K562 (cell line): ENCODE data around the gene MBOAT7. TPM values are rescaled to one million over a fixed set of nuclear protein-coding genes. Genes with fewer than 3 reads are reported as not detected.
A peak's percentile ranks its signal among the peaks of the same experiment; 100 is the strongest.

Experiments
- ATAC-seq: fragments of 200-7000 bp; cut with Tn5 transposase; 3 replicates; pipeline ENCODE4 v1.9.1; 2020; ENCODE audit warnings: moderate library complexity
- BruUV-seq: library from RNA; stranded (reverse); fragments of 400-500 nt; replicated peaks from 2 replicates; lab custom pipeline; 2021; lab: Mats Ljungman, UMichigan
- CTCF ChIA-PET: fragments of 300-600 bp; formaldehyde crosslinking; extraction: SDS; loops from one replicate; lab custom pipeline; 2021; ENCODE audit warnings: low intra/inter-chr PET ratio; lab: Yijun Ruan, JAX
- POLR2A ChIA-PET: fragments of 300-600, 350-650 bp; sonication (Branson Sonifier 250); formaldehyde crosslinking; extraction: SDS; loops from one replicate; lab custom pipeline; 2021; ENCODE audit warnings: antibody characterized with exemption, inconsistent platforms; lab: Yijun Ruan, JAX
- DNase-seq, 4 experiments: peaks; one replicate each; pipeline versions ENCODE4 v3.0.0 to v3.0.0-alpha.2; 2011 to 2018; ENCODE audit warnings: low spot score in 3 of 4, mixed read lengths in 3 of 4; ENCODE audit errors: extremely low read depth in 1 of 4
- FAIRE-seq: peaks from 2 replicates; lab custom pipeline; 2011; peaks lifted over from hg19 to GRCh38; lab: Jason Lieb, UNC
- H2AFZ ChIP-seq: 2 replicates; pipeline ENCODE4 v1.6.0; 2011; ENCODE audit warnings: low read depth, low read length, control low read depth, inconsistent platforms
- H3K27ac ChIP-seq: fragments of 200-600 bp; 3 replicates; pipeline ENCODE4 v1.8.0; 2011; ENCODE audit warnings: low read depth, mild to moderate bottlenecking, control low read depth, inconsistent platforms, low read length, moderate library complexity, mixed read lengths; ENCODE audit errors: extremely low read depth
- H3K27me3 ChIP-seq, 2 experiments: fragments of 300-600 bp in 1 of 2; 2 replicates in 1 of 2; 3 replicates in 1 of 2; pipeline versions ENCODE4 v1.6.0 to v1.8.0; 2011; ENCODE audit warnings: inconsistent platforms in 2 of 2, low read length in 2 of 2, mild to moderate bottlenecking in 1 of 2, mixed read lengths in 1 of 2, moderate library complexity in 1 of 2; ENCODE audit not compliant: control insufficient read depth in 2 of 2, insufficient read depth in 2 of 2
- H3K36me3 ChIP-seq: fragments of 300-600 bp; 3 replicates; pipeline ENCODE4 v1.8.0; 2011; ENCODE audit warnings: mild to moderate bottlenecking, low read length, inconsistent platforms; ENCODE audit not compliant: control insufficient read depth, insufficient read depth
- H3K4me1 ChIP-seq, 2 experiments: fragments of 200-600 bp in 1 of 2; replicated peaks in 1 of 2; 2 replicates in 1 of 2; 3 replicates in 1 of 2; pipeline versions ENCODE4 v1.5.1 to v1.8.0; 2011; ENCODE audit warnings: inconsistent platforms in 2 of 2, low read length in 2 of 2, mild to moderate bottlenecking in 1 of 2, mixed read lengths in 1 of 2, moderate library complexity in 1 of 2; ENCODE audit not compliant: control insufficient read depth in 2 of 2, insufficient read depth in 2 of 2
- H3K4me2 ChIP-seq: 2 replicates; pipeline ENCODE4 v1.6.1; 2011; ENCODE audit warnings: low read length, control low read depth, inconsistent platforms, mixed read lengths; ENCODE audit not compliant: insufficient read depth
- H3K4me3 ChIP-seq: fragments of 200-600 bp; sonication (generic), shearing (Covaris generic); 2 replicates; pipeline ENCODE4 v1.5.1; 2016; ENCODE audit warnings: control low read depth, inconsistent platforms
- H3K79me2 ChIP-seq: fragments of 200-600 bp; 3 replicates; pipeline ENCODE4 v1.8.0; 2011; ENCODE audit warnings: low read length, inconsistent platforms; ENCODE audit not compliant: control insufficient read depth, insufficient read depth
- H3K9ac ChIP-seq, 2 experiments: 2 replicates each; pipeline versions ENCODE4 v1.6.0 to v1.6.1; 2011; ENCODE audit warnings: low read depth in 2 of 2, low read length in 2 of 2, control low read depth in 1 of 2, inconsistent platforms in 1 of 2, mild to moderate bottlenecking in 1 of 2, mixed read lengths in 1 of 2; ENCODE audit not compliant: insufficient read depth in 1 of 2
- H3K9me1 ChIP-seq: one replicate; pipeline ENCODE4 v1.6.0; 2011; ENCODE audit warnings: inconsistent platforms, mild to moderate bottlenecking, low read length, moderate library complexity; ENCODE audit not compliant: control insufficient read depth, insufficient read depth
- H3K9me3 ChIP-seq: replicated peaks from 2 replicates; pipeline ENCODE4 v1.5.1; 2011; ENCODE audit warnings: low read depth, low read length, inconsistent platforms; ENCODE audit not compliant: control insufficient read depth, insufficient read depth
- H4K20me1 ChIP-seq: replicated peaks from 2 replicates; pipeline ENCODE4 v1.6.1; 2011; ENCODE audit warnings: low read length, inconsistent platforms, mixed read lengths; ENCODE audit not compliant: control insufficient read depth, insufficient read depth
- DLX4 ChIP-seq: fragments of 250-450 bp; sonication (Bioruptor Pico); IDR thresholded peaks from 2 replicates; pipeline ENCODE4 v1.6.1; 2021; ENCODE audit warnings: mild to moderate bottlenecking
- POLR2A ChIP-seq: fragments of 450-650 bp; conservative IDR thresholded peaks from 2 replicates; pipeline ENCODE4 v1.6.1; 2016
- SMAD4 ChIP-seq: fragments of 250-450 bp; sonication (Bioruptor Pico); conservative IDR thresholded peaks from 2 replicates; pipeline ENCODE4 v1.8.0; 2021; ENCODE audit warnings: inconsistent platforms, mild to moderate bottlenecking, moderate library complexity
- SUPT5H ChIP-seq: fragments of 450-650 bp; IDR thresholded peaks from 2 replicates; pipeline ENCODE4 v1.6.1; 2016
- ZBTB9 ChIP-seq: fragments of 450-650 bp; formaldehyde crosslinking; IDR thresholded peaks from 2 replicates; pipeline ENCODE4 v1.4.0; 2020; ENCODE audit warnings: mild to moderate bottlenecking, moderate library complexity
- ZKSCAN3 ChIP-seq: fragments of 250-450 bp; sonication (Bioruptor Pico); IDR thresholded peaks from 2 replicates; pipeline ENCODE4 v1.4.0; 2020
- ZNF274 ChIP-seq: IDR thresholded peaks from 2 replicates; pipeline ENCODE4 v1.6.1; 2011; ENCODE audit warnings: low read depth, mild to moderate bottlenecking, low read length, moderate library complexity, borderline replicate concordance
- WGBS: fragments of 100-300 bp; shearing (Covaris generic); methylation state at CpG from one replicate; pipeline ENCODE4 v1.1.6; 2016; ENCODE audit warnings: low coverage, mixed read lengths; ENCODE audit not compliant: insufficient coverage; ENCODE audit errors: missing lambda C conversion rate; 5-methylcytosine and 5-hydroxymethylcytosine counted together
- in situ Hi-C: fragments of 300-500 bp; cut with MboI; formaldehyde crosslinking; loops from 4 replicates; pipeline ENCODE4 v1.15.0; 2018; ENCODE audit warnings: inconsistent platforms, mixed read lengths
- intact Hi-C: fragments of 100-400 bp; cut with micrococcal nuclease; formaldehyde crosslinking; loops from 2 replicates; pipeline ENCODE4 v1.14.2; 2022
- polyA plus RNA-seq, 8 experiments: library from polyadenylated mRNA; depleted of rRNA in 4 of 8; stranded (reverse) in 5 of 8; unstranded in 3 of 8; fragments of >200 nt; fragmentation: Nextera tagmentation in 2 of 8; fragmentation: Illumina TruSeq in 1 of 8; extraction: Ambion mirVana in 2 of 8; extraction: Trizol in 1 of 8; gene quantifications; 2 replicates each; pipeline versions ENCODE4 v1.2.1 to v1.2.3, GENCODE V29; 2011 to 2014; ENCODE audit warnings: inconsistent platforms in 1 of 8, missing spikeins in 1 of 8
- total RNA-seq, 7 experiments: library from RNA; depleted of rRNA in 6 of 7; stranded (reverse); fragments of >200 nt in 6 of 7; fragmentation: Illumina TruSeq in 2 of 7; extraction: Trizol in 2 of 7; gene quantifications; 2 replicates each; pipeline versions ENCODE4 v1.2.1 to v1.2.3, GENCODE V29; 2011 to 2021; ENCODE audit warnings: low replicate concordance in 1 of 7
- TF ChIP-seq, protein P1 (sequence below): fragments of 450-650 bp; IDR thresholded peaks from 2 replicates; pipeline ENCODE4 v1.6.1; 2018; ENCODE audit not compliant: partially characterized antibody

Gene MBOAT7
- total and polyA plus RNA-seq, 9 of the 15 experiments (the other 6 are each of a cell fraction or from before 2014, with no cell fraction given) = 1.4 to 153 (median 56.1) TPM

GRCh38 chr19:54154603-54155345 lies 34.6 kb downstream of the MBOAT7 start:
- Histone ChIP-seq H3K27me3 (no peaks in the 10 kb centered on the region), H3K4me2 (no peak overlapping the region), H4K20me1 (no peaks in the 10 kb centered on the region; the same call in 1 of the 2 replicates), H3K4me1 (peaks cover 7 to 11% of the 10 kb centered on the region in 2 experiments; a peak in 4 of 5 replicates), H3K9ac (no peak overlapping the region), H3K36me3 (peaks cover 83% of the 10 kb centered on the region), H2AFZ (no peak overlapping the region), H3K27ac (no peak overlapping the region), H3K9me3 (no peaks in the 10 kb centered on the region), H3K4me3 (no peak overlapping the region), H3K9me1 (no peaks in the 10 kb centered on the region), H3K79me2 (peaks cover 11% of the 10 kb centered on the region; the same call in 2 of the 3 replicates)
- ATAC-seq (no peak), DNase-seq (no peak), FAIRE-seq (no peak)
- WGBS = 88% methylated on average over 15 of the region's 18 CpGs
- in situ Hi-C loops (no loop called here), intact Hi-C loops (no loop called here)
- POLR2A ChIA-PET = interaction anchor here (1.1 kb wide), 1 partner anchor 18 kb away, joined by 3 read pairs; no protein-coding TSS in a partner anchor
- CTCF ChIA-PET = no interaction called here
- no peak for TF ChIP-seq ZBTB9 (CRISPR knock-in tag)
- no peak for TF ChIP-seq ZKSCAN3 (CRISPR knock-in tag)
- TF ChIP-seq POLR2A = peak; percentile 50
- peak; percentile 34; the same call in 1 of the 2 replicates for TF ChIP-seq SUPT5H
- TF ChIP-seq DLX4 = no peak
- no peak for TF ChIP-seq ZNF274
- TF ChIP-seq, protein P1, sequence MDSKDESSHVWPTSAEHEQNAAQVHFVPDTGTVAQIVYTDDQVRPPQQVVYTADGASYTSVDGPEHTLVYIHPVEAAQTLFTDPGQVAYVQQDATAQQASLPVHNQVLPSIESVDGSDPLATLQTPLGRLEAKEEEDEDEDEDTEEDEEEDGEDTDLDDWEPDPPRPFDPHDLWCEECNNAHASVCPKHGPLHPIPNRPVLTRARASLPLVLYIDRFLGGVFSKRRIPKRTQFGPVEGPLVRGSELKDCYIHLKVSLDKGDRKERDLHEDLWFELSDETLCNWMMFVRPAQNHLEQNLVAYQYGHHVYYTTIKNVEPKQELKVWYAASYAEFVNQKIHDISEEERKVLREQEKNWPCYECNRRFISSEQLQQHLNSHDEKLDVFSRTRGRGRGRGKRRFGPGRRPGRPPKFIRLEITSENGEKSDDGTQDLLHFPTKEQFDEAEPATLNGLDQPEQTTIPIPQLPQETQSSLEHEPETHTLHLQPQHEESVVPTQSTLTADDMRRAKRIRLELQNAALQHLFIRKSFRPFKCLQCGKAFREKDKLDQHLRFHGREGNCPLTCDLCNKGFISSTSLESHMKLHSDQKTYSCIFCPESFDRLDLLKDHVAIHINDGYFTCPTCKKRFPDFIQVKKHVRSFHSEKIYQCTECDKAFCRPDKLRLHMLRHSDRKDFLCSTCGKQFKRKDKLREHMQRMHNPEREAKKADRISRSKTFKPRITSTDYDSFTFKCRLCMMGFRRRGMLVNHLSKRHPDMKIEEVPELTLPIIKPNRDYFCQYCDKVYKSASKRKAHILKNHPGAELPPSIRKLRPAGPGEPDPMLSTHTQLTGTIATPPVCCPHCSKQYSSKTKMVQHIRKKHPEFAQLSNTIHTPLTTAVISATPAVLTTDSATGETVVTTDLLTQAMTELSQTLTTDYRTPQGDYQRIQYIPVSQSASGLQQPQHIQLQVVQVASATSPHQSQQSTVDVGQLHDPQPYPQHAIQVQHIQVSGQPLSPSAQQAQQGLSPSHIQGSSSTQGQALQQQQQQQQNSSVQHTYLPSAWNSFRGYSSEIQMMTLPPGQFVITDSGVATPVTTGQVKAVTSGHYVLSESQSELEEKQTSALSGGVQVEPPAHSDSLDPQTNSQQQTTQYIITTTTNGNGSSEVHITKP = peak; percentile 56
- no peak for TF ChIP-seq SMAD4 (CRISPR knock-in tag)
- BruUV-seq = TSS peak; percentile 21
